HFFc6 (cell line): Measurements from ENCODE around the gene CYP4V2. TPM values are rescaled to one million over a fixed set of nuclear protein-coding genes. Genes with fewer than 3 reads are reported as not detected.

ENCODE experiments used
- DNase-seq: peaks from one replicate; pipeline ENCODE4 v3.0.0-alpha.2; 2018
- H3K27ac Mint-ChIP-seq: 2 replicates; pipeline ENCODE4 v1.8.0; 2020; ENCODE audit warnings: mild to moderate bottlenecking, mixed read lengths
- H3K27me3 Mint-ChIP-seq: 2 replicates; pipeline ENCODE4 v1.8.0; 2021; ENCODE audit warnings: mild to moderate bottlenecking, moderate library complexity, mixed read lengths; ENCODE audit not compliant: insufficient read depth
- H3K36me3 Mint-ChIP-seq: 2 replicates; pipeline ENCODE4 v1.8.0; 2021; ENCODE audit warnings: low read depth, mixed read lengths
- H3K4me1 Mint-ChIP-seq: 2 replicates; pipeline ENCODE4 v1.8.0; 2020; ENCODE audit warnings: low read depth, mixed read lengths
- H3K4me3 Mint-ChIP-seq: 2 replicates; pipeline ENCODE4 v1.8.0; 2020; ENCODE audit warnings: mild to moderate bottlenecking, moderate library complexity, mixed read lengths
- H3K9me3 Mint-ChIP-seq: 2 replicates; pipeline ENCODE4 v1.8.0; 2020; ENCODE audit warnings: mild to moderate bottlenecking, mixed read lengths
- CTCF ChIP-seq: fragments of 200-600 bp; sonication (generic); IDR thresholded peaks from 2 replicates; pipeline ENCODE4 v1.5.0; 2021; ENCODE audit warnings: antibody characterized with exemption, mild to moderate bottlenecking
- total RNA-seq, 6 experiments: library from RNA; stranded (reverse); fragmentation: NEBNext Ultra II Directional; extraction: Animal tissue kit (Norgen Biotek cat#: 25700); gene quantifications; 2 replicates in 1 of 6; 3 replicates in 5 of 6; pipeline ENCODE4 v1.2.3, GENCODE V29; 2021

CYP4V2 gene
- total RNA-seq, 6 experiments from 2014 or later = 4.8 to 8.4 (median 6.1) TPM

GRCh38 chr4:186149872-186150271 lies 41.5 kb upstream of the CYP4V2 start:
- H3K9me3 Mint-ChIP-seq = no peaks in the 10 kb centered on the region
- DNase-seq = no peak
- H3K27me3 Mint-ChIP-seq = peaks cover 20% of the 10 kb centered on the region
- H3K4me1 Mint-ChIP-seq = no peaks in the 10 kb centered on the region
- H3K27ac Mint-ChIP-seq = no peak overlapping the region
- H3K4me3 Mint-ChIP-seq = no peak overlapping the region
- H3K36me3 Mint-ChIP-seq = no peaks in the 10 kb centered on the region
- no peak for TF ChIP-seq CTCF

GRCh38 chr4:186150926-186151325 lies 40.4 kb upstream of the CYP4V2 start:
- TF ChIP-seq CTCF = no peak
- H3K9me3 Mint-ChIP-seq = no peaks in the 10 kb centered on the region
- H3K36me3 Mint-ChIP-seq = no peaks in the 10 kb centered on the region
- peaks cover 16% of the 10 kb centered on the region for H3K27me3 Mint-ChIP-seq
- no peak overlapping the region for H3K27ac Mint-ChIP-seq
- no peak overlapping the region for H3K4me3 Mint-ChIP-seq
- no peak for DNase-seq
- no peaks in the 10 kb centered on the region for H3K4me1 Mint-ChIP-seq

- Mint-ChIP-seq H3K27ac (no peak overlapping the region), H3K4me3 (no peak overlapping the region), H3K4me1 (no peaks in the 10 kb centered on the region), H3K27me3 (peaks cover 12% of the 10 kb centered on the region), H3K36me3 (no peaks in the 10 kb centered on the region), H3K9me3 (no peaks in the 10 kb centered on the region)
- TF ChIP-seq CTCF = no peak
- no peak for DNase-seq
These were observed 39.9 kb upstream of the CYP4V2 start for GRCh38 chr4:186151499-186151898.

GRCh38 chr4:186158021-186158813 lies 33.1 kb upstream of the CYP4V2 start:
- no peak for DNase-seq
- H3K4me1 Mint-ChIP-seq = no peaks in the 10 kb centered on the region

GRCh38 chr4:186158966-186159365 lies 32.4 kb upstream of the CYP4V2 start:
- TF ChIP-seq CTCF = no peak
- H3K9me3 Mint-ChIP-seq = no peaks in the 10 kb centered on the region
- H3K27me3 Mint-ChIP-seq = peaks cover 4% of the 10 kb centered on the region
- H3K4me3 Mint-ChIP-seq = no peak overlapping the region
- H3K27ac Mint-ChIP-seq = no peak overlapping the region
- DNase-seq = no peak
- no peaks in the 10 kb centered on the region for H3K36me3 Mint-ChIP-seq
- H3K4me1 Mint-ChIP-seq = no peaks in the 10 kb centered on the region

More at GRCh38 chr4:186158021-186158813, 33.1 kb upstream of the CYP4V2 start:
- Mint-ChIP-seq H3K27ac (no peak overlapping the region), H3K36me3 (no peaks in the 10 kb centered on the region), H3K27me3 (peaks cover 2% of the 10 kb centered on the region), H3K9me3 (no peaks in the 10 kb centered on the region), H3K4me3 (peak overlapping the region; percentile 54)
- TF ChIP-seq CTCF = no peak
